Neural progenitor cell (in vitro differentiated cells): Measurements from ENCODE around the gene IGFN1.

Experiments used
- CTCF ChIP-seq: fragments of 200-600 bp; sonication (generic); IDR thresholded peaks from 2 replicates; pipeline ENCODE4 v1.5.1; 2017; ENCODE audit warnings: antibody characterized with exemption, mild to moderate bottlenecking
- EZH2 ChIP-seq: fragments of 200-600 bp; sonication (generic); IDR thresholded peaks from 2 replicates; pipeline ENCODE4 v1.6.1; 2017; ENCODE audit warnings: antibody characterized with exemption, mild to moderate bottlenecking, moderate library complexity

GRCh38 chr1:201145816-201146215, 44.8 kb upstream of the IGFN1 start:
- TF ChIP-seq CTCF (no peak), EZH2 (no peak)
